D721Med (cell line): ENCODE measurements around the gene PPP6R3.

Experiments used
- DNase-seq: peaks from one replicate; pipeline ENCODE4 v3.0.0; 2011; ENCODE audit warnings: low spot score; ENCODE audit not compliant: insufficient read length
- FAIRE-seq: peaks from 2 replicates; lab custom pipeline; 2011; peaks lifted over from hg19 to GRCh38; lab: Jason Lieb, UNC
- CTCF ChIP-seq: IDR thresholded peaks from 2 replicates; pipeline ENCODE4 v1.5.1; 2012; ENCODE audit warnings: mild to moderate bottlenecking, control low read depth; ENCODE audit not compliant: insufficient read depth; ENCODE audit errors: missing control alignments

The PPP6R3 gene

GRCh38 chr11:68661697-68662603 is 201.4 kb downstream of the PPP6R3 start:
- no peak for FAIRE-seq
- DNase-seq = no peak
- TF ChIP-seq CTCF = no peak

GRCh38 chr11:68663482-68664010 is 203.0 kb downstream of the PPP6R3 start:
- no peak for DNase-seq
- no peak for FAIRE-seq
- TF ChIP-seq CTCF = no peak

- TF ChIP-seq CTCF = no peak
- FAIRE-seq (no peak), DNase-seq (no peak)
Observed at GRCh38 chr11:68664141-68664540, 203.6 kb downstream of the PPP6R3 start.

- DNase-seq (no peak), FAIRE-seq (no peak)
- TF ChIP-seq CTCF = no peak
Observed at GRCh38 chr11:68664906-68665305, 204.4 kb downstream of the PPP6R3 start.
